ENCODE data around the gene HSD3B7.
A peak's percentile ranks its signal among the peaks of the same experiment; 100 is the strongest.

Gene HSD3B7

GRCh38 chr16:30995927-30996323, 10.9 kb downstream of the HSD3B7 start:
- POLR2A ChIA-PET = no interaction called here
- Histone ChIP-seq H3K4me1 (ENCODE audit: control insufficient read depth, insufficient read depth, low read length) (peaks cover 5% of the 10 kb centered on the region), H3K4me3 (ENCODE audit: low read depth, low read length) (no peak overlapping the region), H3K9me3 (ENCODE audit: control insufficient read depth, insufficient read depth, low read depth, low read length) (no peaks in the 10 kb centered on the region), H3K27ac (ENCODE audit: extremely low read depth, low read depth, low read length) (no peak overlapping the region), H3K36me3 (ENCODE audit: control insufficient read depth in 2 of 2, insufficient read depth in 1 of 2, low read length in 2 of 2) (no peaks in the 10 kb centered on the region)
- CTCF ChIA-PET = interaction anchor here (0.6 to 3.0 kb wide), 2 partner anchors 11 to 36 kb away, joined by 3 to 23 read pairs; partner anchors contain the start of gene HSD3B7
- TF ChIP-seq ZNF362 (tag by site-specific recombination; IDR thresholded peaks at IDR 0.05) (peak; percentile 73), ZNF596 (tag by site-specific recombination; IDR thresholded peaks at IDR 0.05) (no peak)

- TF ChIP-seq ZNF362 (tag by site-specific recombination; IDR thresholded peaks at IDR 0.05) (peak; percentile 8; the same call in 1 of the 2 replicates), ZNF768 (tag by site-specific recombination; IDR thresholded peaks at IDR 0.05) (no peak), ZNF423 (tag by site-specific recombination; IDR thresholded peaks at IDR 0.05) (no peak), IKZF3 (tag by site-specific recombination; IDR thresholded peaks at IDR 0.05) (0 out of 2 replicates have a peak, but pooled peaks have one; percentile 30), PRDM1 (tag by site-specific recombination; IDR thresholded peaks at IDR 0.05) (no peak), ZBTB7A (tag by site-specific recombination; IDR thresholded peaks at IDR 0.05; ENCODE audit: low read depth) (0 out of 2 replicates have a peak, but pooled peaks have one; percentile 13), ZNF692 (tag by site-specific recombination; IDR thresholded peaks at IDR 0.05) (peak; percentile 99), EGR2 (tag by site-specific recombination; IDR thresholded peaks at IDR 0.05; ENCODE audit: low read depth) (no peak), ZFP69B (tag by site-specific recombination; IDR thresholded peaks at IDR 0.05) (peak; percentile 98), ZNF600 (tag by site-specific recombination; IDR thresholded peaks at IDR 0.05) (no peak)
- H3K4me3 ChIP-seq (ENCODE audit: low read depth, low read length) = peak overlapping the region; percentile 41
- ChIA-PET POLR2A (interaction anchor here (0.5 to 1.2 kb wide), 7 partner anchors 10 to 170 kb away, joined by 3 to 5 read pairs (median 3); no protein-coding TSS in a partner anchor), CTCF (interaction anchor here (3.0 kb wide), 1 partner anchor 11 kb away, joined by 23 read pairs; the partner anchor contains the start of gene HSD3B7)
- H3K36me3 ChIP-seq (ENCODE audit: control insufficient read depth in 2 of 2, insufficient read depth in 1 of 2, low read length in 2 of 2) = no peaks in the 10 kb centered on the region
- no peak overlapping the region for H3K27ac ChIP-seq (ENCODE audit: extremely low read depth, low read depth, low read length)
- peaks cover 5% of the 10 kb centered on the region for H3K4me1 ChIP-seq (ENCODE audit: control insufficient read depth, insufficient read depth, low read length)
- no peaks in the 10 kb centered on the region for H3K9me3 ChIP-seq (ENCODE audit: control insufficient read depth, insufficient read depth, low read depth, low read length)
Observed at GRCh38 chr16:30996324-30996984, 11.4 kb downstream of the HSD3B7 start.

GRCh38 chr16:30996985-30997724, 12.1 kb downstream of the HSD3B7 start:
- Histone ChIP-seq H3K27ac (ENCODE audit: extremely low read depth, low read depth, low read length) (peak overlapping the region; percentile 17; the same call in 1 of the 2 replicates), H3K9me3 (ENCODE audit: control insufficient read depth, insufficient read depth, low read depth, low read length) (no peaks in the 10 kb centered on the region), H3K4me3 (ENCODE audit: low read depth, low read length) (peak overlapping the region; percentile 47), H3K36me3 (ENCODE audit: control insufficient read depth in 2 of 2, insufficient read depth in 1 of 2, low read length in 2 of 2) (no peaks in the 10 kb centered on the region), H3K4me1 (ENCODE audit: control insufficient read depth, insufficient read depth, low read length) (peaks cover 5% of the 10 kb centered on the region)
- ChIA-PET CTCF (interaction anchor here (0.6 kb wide), 1 partner anchor 747 kb away, joined by 3 read pairs; no protein-coding TSS in a partner anchor), POLR2A (interaction anchor here (0.5 to 1.2 kb wide), 8 partner anchors 11 to 169 kb away, joined by 3 to 5 read pairs (median 3); no protein-coding TSS in a partner anchor)
- no peak for TF ChIP-seq ZNF76 (tag by site-specific recombination; IDR thresholded peaks at IDR 0.05; ENCODE audit: borderline replicate concordance, low read depth)
- 0 out of 2 replicates have a peak, but pooled peaks have one; percentile 18 for TF ChIP-seq ZBTB20 (tag by site-specific recombination; IDR thresholded peaks at IDR 0.05)
- TF ChIP-seq KLF1 (tag by site-specific recombination; IDR thresholded peaks at IDR 0.05) = peak; percentile 84
- peak; percentile 85 for TF ChIP-seq SP3 (tag by site-specific recombination; IDR thresholded peaks at IDR 0.05)
- no peak for TF ChIP-seq ZNF157 (tag by site-specific recombination; IDR thresholded peaks at IDR 0.05)
- TF ChIP-seq ZNF501 (tag by site-specific recombination; IDR thresholded peaks at IDR 0.05) = peak; percentile 42; the same call in 1 of the 2 replicates
- TF ChIP-seq ZXDB (tag by site-specific recombination; IDR thresholded peaks at IDR 0.05) = no peak
- no peak for TF ChIP-seq ZNF155 (tag by site-specific recombination; IDR thresholded peaks at IDR 0.05)
- peak; percentile 27; the same call in 1 of the 2 replicates for TF ChIP-seq GLIS1 (tag by site-specific recombination; IDR thresholded peaks at IDR 0.05)
- TF ChIP-seq ZNF600 (tag by site-specific recombination; IDR thresholded peaks at IDR 0.05) = peak; percentile 99
- peak; percentile 47 for TF ChIP-seq ZNF398 (tag by site-specific recombination; IDR thresholded peaks at IDR 0.05)
